GM21381 (cell line): ENCODE measurements around the gene PCYOX1L.

Experiments
- ATAC-seq: cut with Tn5 transposase; IDR thresholded peaks from one replicate; pipeline ENCODE4 v1.9.1; 2021; ENCODE audit warnings: mild to moderate bottlenecking, moderate library complexity; ENCODE audit not compliant: unreplicated experiment

Gene PCYOX1L, protein sequence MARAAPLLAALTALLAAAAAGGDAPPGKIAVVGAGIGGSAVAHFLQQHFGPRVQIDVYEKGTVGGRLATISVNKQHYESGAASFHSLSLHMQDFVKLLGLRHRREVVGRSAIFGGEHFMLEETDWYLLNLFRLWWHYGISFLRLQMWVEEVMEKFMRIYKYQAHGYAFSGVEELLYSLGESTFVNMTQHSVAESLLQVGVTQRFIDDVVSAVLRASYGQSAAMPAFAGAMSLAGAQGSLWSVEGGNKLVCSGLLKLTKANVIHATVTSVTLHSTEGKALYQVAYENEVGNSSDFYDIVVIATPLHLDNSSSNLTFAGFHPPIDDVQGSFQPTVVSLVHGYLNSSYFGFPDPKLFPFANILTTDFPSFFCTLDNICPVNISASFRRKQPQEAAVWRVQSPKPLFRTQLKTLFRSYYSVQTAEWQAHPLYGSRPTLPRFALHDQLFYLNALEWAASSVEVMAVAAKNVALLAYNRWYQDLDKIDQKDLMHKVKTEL

DNA sequence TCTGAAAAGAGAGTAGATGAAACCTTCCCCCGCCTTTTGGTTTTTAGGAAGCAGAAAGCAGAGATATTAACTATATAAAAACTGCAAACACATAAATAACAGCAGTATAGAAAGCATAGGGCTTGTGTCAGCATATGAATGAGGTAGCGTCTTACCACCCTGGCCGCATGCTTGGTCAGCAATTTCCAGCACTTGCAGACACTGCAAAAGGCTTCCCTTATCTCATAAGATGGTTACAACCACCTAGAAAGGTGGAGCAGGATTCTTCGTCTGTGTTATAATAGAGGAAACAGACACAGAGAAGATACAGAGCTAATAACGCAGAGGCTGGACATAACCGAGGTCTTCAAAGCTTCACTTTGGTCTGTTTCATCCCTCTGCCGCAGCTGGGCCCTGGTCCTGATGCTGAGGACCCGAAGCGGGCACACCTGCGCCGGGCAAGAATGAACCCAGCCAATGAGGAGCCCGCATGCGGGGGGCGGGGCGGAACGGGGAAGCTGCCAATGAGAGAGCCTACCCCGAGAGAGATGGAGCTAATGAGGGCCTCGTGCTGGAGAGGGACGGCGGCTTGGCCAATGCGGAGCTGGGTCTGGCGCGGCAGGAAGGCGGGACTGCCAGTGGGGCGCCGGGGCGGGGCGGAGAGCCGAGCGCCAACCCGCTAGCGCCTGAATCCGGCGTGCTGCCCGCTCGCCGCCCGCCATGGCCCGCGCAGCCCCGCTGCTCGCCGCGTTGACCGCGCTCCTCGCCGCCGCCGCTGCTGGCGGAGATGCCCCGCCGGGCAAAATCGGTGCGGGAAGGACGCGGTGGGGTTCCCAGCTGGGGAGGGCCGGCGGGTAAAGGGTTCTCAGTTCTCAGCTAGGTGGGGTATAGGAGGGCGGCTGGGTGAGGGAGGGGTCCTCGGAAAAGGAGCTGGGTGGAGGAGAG is at the start of gene PCYOX1L:
TSS of gene PCYOX1L (plus strand) at position 677 of the 924 bp plus-strand sequence. CDS start at position 700, 23 bp downstream.
- peak; percentile 99 for ATAC-seq

DNA sequence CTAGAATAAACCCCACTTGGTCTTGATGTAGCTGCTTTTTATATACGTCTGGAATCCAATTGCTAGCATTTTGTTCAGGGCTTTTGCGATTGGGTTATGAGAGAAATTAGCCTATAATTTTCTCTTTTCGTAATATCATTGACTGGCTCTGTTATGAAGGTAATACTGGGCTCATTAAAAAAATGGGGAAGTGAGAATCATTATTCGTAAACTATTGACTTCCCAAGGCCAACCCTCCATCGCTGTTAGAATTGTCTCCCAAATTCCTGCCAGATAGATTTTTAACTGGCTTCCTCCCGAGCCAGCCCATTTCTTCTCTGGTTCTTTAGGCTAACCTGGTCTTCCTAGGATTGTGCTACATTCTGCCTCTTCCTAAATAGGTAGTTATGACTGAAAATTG is 48.5 kb upstream of the PCYOX1L start:
- ATAC-seq = no peak

DNA sequence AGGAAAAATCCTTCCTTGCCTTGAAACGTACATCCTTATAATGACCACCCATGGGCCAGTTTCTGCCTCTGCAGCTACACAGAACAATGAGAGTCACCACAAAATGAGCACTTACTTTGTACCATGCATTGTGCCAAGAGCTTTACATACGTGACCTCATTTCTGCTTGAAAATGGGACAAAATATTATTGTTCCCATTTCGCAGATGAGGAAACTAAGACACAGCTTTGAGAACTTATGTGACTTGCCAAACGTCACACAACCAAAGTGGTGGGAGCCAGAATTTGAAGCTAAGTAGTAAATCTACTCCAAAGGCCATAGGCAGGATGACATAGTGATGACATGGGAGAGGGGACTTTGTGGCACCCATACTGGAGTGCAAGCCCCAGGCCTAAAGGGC is 47.4 kb upstream of the PCYOX1L start:
- no peak for ATAC-seq

DNA sequence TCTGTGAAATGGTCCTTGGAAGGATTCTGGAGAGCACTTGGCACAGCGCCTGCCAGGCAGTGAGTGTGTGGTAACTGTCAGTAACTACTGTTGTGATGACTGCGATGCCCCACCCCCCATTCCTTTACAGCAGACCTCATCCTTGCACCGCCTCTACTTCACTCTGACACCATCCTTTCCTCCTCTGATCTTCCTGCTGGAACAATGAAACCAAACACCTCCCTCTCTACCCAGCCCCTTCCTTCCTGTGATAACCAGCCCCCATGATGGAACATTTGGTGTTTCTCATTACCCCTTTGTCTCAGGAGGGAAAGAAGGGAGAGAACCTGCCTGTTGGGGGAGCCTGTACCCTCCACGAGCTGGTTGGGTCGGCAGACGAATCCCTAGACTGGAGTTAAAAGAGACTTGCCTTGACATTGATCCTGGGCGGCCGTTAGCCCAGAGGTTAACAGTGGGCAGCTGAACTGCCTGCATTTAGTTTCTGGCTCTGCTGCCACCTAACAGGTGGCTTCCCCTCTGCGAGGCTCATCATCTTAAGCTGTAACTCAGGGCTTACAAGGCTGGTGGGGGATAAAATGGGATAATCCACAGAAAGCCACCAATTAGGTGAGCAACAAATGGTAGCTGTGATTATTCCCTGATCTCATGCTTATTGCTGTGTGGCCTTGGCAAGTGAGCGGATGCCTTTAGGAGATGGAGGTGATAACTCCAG is 46.7 kb upstream of the PCYOX1L start:
- no peak for ATAC-seq

DNA sequence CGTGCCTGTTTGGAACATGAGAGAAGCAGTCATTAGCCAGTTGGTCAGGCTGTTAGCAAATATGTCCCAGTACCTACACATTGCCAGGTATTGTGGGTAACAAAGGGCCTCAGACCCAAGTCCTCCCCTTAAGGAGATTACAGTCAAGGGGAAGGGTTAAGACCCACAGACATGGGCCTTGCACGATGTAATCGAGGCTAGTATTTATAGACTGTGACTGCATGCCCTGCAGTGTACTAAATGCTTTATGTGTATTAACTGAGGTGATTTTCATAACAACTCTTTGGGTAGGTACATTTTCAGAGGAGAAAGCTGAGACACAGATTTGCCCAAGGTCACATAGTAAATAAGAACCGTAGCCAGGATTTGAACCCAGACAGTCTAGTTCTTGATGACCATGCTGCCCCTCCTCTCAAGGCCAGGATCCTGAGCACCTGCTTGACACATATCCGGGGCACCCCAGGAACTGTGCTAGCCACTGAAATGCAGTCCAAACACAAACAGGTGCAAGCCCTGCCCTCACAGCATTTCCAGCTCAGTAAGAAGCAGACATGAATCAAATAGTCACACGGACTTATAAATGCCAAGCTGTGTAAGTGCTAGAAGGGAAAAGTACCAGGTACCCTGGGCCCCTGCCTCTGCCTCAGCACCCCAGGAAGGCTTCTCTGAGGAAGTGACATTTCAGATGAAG is 44.5 kb upstream of the PCYOX1L start:
- ATAC-seq = no peak

DNA sequence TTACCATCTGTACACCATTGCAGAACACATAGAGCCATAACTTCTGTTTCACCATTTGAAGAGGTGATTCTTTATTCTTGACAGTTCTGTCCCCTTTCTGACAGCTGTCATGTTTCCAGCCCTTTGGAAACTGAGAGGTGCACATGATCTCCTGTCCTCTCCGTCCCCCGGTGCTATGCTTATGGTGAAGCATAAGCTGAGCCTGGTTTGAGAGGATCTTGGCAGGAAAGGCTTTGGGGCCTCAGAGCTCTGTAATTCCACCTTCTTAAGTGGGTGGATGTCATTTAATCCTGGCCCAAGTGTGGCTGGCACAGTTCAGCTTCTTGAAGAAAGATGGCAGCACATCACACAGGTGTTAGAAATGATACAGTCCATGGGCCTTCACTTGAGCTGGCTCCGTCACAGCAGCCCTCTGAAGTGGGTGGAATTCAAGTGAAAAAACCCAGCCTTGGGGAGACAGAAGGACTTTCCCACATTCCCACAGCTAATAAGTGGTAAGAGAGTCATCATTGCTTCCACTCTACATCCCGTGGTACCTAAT is 43.2 kb upstream of the PCYOX1L start:
- no peak for ATAC-seq

DNA sequence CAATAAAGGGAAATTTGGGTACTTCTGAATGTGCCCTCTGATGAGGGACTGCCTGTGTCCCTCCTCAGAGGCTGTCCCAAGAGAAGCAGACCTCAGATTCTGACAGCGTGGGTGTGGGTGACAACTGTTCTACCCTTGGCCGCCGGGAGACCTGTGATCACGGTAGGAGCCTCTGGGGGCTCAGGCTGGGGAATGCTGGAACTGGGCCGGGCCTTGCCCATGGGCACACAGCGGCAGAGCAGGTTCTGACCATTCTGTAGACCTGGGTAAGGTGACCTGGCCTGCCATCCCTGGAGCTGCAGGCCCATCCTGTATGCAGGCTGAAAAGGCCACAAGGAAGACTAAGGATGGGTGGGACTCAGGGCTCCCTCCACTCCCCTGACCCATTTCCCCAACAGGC is 42.1 kb upstream of the PCYOX1L start:
- no peak for ATAC-seq

DNA sequence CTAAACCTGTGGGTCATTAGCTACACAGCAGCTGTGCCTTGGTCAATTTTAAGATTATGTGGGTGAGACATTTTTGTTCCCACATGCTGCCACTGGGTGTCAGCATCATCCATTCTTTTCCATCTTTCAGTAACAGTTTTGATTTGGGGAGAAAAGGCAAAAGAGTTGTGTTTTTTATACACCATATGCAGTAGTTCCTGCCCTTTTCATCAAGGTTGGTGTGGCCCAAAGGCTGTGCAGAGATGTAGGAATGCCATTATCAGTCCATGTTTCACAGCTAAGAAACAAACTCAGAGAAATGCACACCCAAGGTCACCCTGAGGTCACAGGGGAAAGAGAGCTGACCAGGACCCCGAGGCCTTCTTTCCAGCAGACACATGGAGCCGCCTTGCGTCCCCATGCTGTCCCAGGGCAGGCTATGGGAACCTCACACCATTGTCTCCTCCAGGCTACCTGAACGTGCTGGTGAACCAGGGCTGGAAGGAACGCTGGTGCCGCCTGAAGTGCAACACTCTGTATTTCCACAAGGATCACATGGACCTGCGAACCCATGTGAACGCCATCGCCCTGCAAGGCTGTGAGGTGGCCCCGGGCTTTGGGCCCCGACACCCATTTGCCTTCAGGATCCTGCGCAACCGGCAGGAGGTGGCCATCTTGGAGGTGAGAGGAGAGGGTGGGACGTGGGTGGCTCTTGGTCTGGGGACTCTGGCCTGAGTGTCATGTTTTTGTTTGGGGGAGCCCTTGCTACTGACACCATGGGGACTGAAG is 40.4 kb upstream of the PCYOX1L start:
- ATAC-seq = no peak

DNA sequence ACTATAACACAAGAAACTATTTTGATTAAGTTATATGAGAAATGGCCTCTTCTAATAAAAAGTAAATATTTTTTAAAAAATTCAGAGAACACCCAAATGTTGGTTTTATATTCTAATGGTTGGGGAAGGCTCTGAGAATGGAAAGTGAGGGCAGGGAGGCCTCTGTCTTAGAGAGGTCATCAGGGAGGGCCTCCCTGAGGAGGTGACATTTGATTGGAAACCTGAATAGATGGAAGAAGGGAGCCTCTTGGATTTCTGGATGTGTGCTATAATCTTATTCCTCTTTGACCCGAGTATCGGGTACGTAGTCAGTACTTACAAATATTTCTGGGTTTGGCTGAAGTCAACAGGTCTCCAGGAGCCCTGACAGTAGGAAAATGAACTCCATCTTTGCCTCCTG is 38.7 kb upstream of the PCYOX1L start:
- ATAC-seq = no peak

DNA sequence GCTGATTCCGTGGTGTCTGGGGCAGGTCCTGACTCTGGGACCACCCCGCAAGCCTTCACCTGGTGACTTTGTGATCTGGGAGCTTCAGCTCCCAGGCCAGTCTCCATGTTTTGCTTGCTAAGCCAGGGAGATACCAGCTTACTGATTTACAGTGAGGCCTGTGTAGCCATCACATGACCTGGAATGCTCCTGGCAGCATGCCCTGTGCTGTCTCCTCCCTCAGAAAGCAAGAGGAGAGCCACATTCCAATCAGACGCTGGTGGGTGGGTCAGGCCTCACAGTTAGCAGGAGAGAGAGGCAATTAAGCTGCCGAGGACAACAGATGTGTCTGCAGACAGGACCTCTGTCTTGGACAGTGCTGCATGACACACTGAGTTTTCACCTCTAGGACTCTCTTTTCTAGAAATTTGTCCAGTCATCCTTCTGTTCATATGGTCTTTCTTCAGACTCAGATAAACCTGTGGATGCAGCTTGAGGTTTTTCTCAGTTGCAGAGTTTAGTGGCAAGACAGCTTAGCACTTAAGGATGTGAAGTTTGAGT is 37.0 kb upstream of the PCYOX1L start:
- no peak for ATAC-seq

DNA sequence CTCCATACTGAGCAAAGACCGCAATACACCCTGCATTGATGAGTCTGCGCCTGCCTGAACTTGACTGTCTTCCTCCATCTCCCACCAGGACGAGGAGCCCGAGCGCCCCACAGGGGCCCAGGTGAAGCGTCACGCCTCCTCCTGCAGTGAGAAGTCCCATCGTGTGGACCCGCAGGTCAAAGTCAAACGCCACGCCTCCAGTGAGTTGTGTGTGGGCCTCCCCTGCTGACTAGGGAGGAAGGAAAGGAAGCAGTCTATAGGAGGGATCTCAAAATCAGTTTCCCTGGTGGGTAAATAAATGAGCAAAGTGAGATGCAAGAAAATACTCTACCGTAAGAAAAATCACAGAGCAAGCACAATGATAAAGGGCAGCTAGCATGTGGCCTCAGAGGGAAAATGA is 35.3 kb upstream of the PCYOX1L start:
- no peak for ATAC-seq

DNA sequence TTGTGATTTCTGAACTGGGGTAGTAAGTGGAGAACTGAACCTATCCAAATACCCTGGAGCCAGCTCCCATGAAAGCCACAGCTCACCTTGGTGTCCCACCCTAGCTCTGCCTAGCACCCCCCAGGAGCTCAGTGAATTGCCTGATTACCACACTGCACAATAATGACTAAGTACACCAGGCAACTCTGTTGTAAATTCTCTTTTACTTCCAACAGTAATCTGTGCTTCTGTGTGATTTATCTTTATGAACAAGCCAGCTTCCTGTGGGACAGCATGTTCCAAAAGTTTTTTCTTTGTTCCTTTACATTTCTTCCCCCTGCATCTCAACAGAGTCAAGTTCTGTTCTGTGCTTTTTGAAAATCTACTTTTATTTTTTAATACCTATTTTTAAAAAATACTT is 34.6 kb upstream of the PCYOX1L start:
- ATAC-seq = no peak

DNA sequence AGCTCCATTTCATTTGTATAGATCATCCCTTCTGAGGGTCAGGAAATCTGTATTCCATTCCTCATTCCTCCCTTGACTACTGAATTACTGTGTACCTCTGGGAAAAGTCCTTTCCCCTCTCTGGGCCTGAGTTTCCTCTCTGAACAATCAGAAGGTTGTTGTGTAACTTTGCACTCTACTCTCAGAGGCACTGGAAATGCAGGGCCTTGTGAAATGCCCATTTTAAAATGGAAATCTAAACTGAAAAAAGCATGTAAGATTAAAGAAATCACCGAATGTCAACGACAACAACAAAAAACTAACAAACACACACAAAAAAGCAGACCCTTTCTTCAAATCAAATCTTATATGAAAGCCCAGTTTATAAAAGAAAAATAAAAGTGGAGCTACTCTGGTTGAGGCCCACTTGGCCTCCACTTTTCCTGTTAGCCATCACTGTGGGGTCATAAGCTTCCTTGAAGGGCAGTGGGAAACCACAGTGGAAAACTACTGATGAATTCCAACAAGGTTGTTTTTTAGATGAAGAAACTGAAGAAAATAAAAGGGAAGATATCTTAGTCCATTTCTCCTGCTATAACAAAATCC is 34.1 kb upstream of the PCYOX1L start:
- no peak for ATAC-seq

DNA sequence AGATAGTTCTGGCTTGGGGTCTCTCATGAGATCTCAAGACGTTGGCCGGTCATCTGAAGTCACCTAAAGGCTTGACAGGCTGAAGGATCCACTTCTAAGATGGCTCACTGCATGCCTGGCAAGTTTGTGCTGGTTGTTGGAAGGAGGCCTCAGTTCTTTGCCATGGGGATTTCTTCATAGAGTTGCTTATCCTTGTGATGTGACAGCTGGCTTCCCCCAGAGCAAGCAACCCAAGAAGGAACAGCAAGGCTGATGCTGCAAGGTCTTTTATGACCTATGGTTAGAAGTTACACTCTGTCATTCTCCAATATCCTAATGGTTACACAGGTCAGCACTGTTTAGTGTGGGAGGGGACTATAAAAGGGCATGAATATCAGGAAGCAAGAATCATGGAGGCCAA is 33.2 kb upstream of the PCYOX1L start:
- ATAC-seq = no peak

DNA sequence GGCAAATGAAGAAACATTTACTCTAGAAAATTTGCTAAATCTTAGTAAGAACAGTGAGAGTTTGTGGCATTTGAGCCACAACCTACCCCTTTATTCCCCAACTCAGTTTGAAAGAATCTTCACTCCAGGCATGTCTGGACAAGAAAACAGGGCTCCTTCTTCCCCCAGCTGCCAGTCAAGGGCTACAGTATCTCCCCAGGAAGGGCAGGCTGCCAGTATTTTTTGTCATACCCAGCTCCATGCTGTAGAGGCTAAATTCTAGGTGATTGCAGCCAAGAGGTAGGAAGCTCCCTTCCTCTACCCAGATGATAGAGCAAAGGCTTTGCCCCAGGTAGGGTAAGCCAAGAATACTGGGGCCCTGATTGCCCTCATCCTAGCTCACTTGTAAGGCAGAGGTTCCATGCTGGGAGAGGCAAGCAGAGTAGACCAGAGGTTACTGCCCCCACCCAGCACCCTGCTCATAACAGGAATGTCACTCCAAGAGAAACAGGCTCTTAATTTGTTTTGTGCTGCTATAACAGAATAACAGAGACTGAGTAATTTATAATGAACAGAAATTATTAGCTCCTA is 32.6 kb upstream of the PCYOX1L start:
- ATAC-seq = no peak

DNA sequence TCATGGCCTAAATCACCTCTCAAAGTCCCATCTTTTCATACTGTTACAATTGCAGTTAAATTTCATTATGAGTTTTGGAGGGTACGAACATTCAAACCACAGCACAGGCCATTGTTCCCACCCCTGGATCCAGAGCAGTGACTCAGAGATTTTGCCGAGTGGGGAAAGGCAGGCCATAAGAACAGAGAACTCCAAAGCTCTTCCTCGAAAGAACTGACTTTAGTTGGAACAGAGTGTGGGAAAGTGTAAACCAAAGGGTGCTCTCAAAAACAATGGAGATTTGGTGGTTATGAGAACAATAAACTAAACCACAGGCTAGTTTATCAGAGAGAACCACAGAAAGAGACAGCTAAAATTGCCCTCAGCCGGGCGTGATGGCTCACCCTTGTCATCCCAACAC is 32.0 kb upstream of the PCYOX1L start:
- ATAC-seq = no peak

DNA sequence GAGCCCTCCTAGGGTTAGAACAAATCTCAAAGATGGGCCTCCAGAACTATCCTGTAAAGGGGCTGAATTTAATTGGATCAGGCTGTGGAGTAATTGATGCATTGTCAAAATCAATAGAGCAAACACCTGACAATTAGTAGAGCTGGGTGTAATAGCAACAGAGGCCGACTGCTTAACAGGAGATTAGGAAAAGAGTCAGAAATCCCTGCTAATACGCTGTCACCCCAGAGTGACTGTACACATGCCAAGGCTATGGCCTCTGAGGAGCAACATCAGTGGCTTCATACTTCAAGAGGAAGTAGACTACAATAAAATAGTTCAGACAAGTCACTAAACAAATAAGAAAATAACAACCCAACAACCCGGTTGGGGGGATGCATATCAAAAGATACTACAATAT is 31.2 kb upstream of the PCYOX1L start:
- no peak for ATAC-seq

DNA sequence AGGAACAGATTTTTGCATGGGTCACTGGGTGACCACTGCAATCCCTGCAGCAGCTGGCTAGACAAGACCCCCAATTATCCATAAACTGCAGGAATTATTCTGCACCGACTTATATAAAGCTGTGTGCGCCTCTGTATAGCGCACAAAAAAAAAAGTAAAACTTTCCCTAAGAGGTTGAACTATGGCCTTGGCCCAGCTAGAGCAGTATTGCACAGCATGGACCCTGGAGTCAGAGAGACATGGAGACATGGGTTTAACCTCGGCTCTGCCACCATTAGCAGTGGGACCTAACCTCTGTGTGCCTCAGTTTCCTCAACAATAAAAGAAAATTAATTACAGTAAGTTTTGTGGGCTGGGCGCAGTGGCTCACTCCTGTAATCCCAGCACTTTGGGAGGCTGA is 29.7 kb upstream of the PCYOX1L start:
- ATAC-seq = no peak
